SK-MEL-5 (cell line): ENCODE data around the gene ITIH2. TPM values are rescaled to one million over a fixed set of nuclear protein-coding genes. Genes with fewer than 3 reads are reported as not detected.
"Not testable (repeated sequence)": the region's sequence is repeated elsewhere in the genome, so short reads cannot be mapped to it uniquely, and the experiment has no call there.

Source experiments
- DNase-seq: peaks from one replicate; pipeline ENCODE4 v3.0.0-alpha.2; 2016; ENCODE audit warnings: low read depth, low spot score
- in situ Hi-C: cut with HindIII; loops from 2 replicates; pipeline ENCODE4 v1.10.0; 2016; ENCODE audit warnings: low sequenced_read_pairs, high pct_unique_total_duplicates, low pct_unique_long_range_greater_than_20kb
- total RNA-seq: library from RNA; depleted of rRNA; stranded (reverse); fragments of >200 nt; shearing (Covaris generic); gene quantifications from 2 replicates; pipeline ENCODE4 v1.2.3, GENCODE V29; 2014

The ITIH2 gene
- total RNA-seq, 1 experiment from 2014 or later: not detected

DNA sequence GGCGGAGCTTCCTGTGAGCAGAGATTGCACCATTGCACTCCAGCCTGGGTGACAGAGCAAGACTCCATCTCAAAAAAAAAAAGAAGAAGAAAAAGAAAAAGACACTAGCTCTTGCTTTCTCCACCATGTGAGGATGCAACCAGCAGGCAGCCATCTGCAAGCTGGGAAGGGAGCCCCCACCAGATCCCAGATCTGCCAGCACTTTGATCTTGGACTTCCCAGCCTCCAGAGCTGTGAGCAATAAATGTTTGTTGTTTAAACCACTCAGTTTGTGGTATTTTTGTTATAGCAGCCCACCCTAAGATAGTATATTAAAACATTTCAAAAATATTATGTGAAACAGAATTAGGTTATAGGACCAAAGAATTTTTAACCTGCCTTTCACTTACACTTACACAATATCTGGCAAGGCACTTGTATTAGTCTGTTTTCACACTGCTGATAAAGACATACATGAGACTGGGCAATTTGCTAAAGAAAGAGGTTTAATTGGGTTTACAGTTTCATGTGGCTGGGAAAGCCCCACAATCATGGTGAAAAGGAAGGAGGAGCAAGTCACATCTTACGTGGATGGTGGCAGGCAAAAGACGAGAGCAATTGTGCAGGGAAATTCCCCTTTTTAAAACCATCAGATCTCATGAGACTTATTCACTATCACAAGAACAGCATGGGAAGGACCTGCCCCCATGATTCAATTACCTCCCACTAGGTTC, 12.1 kb upstream of the ITIH2 start:
- DNase-seq, in situ Hi-C loops: not testable (repeated sequence)

DNA sequence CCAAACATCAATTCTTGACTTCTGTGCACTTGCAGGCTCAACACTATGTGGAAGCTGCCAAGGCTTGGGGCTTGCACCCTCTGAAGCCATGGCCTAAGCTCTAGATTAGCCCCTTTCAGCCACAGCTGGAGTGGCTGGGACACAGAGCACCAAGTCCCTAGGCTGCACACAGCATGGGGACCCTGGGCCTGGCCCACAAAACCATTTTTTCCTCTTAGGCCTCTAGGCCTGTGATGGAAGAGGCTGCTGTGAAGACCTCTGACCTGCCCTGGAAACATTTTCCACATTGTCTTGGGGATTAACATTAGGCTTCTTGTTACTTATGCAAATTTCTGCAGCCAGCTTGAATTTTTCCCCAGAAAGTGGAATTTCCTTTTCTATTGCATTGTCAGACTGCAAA, 10.7 kb upstream of the ITIH2 start:
- in situ Hi-C loops, DNase-seq: not testable (repeated sequence)

DNA sequence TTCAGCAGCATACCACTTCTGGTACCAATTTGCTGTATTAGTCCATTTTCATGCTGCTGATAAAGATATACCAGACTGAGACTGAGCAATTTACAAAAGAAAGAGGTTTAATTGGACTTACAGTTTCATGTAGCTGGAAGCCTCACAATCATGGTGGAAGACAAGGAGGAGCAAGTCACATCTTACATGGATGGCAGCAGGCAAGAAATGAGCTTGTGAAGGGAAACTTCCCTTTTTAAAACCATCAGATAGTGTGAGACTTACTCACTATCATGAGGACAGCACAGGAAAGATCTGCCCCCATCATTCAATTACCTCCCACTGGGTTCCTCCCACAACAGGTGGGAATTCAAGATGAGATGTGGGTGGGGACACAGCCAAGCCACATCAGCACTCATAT, 9.9 kb upstream of the ITIH2 start:
- DNase-seq, in situ Hi-C loops: not testable (repeated sequence)

- no peak for DNase-seq
- in situ Hi-C loops: no loop called here
Observed at GRCh38 chr10:7696545-7696944, 6.6 kb upstream of the ITIH2 start.

DNA sequence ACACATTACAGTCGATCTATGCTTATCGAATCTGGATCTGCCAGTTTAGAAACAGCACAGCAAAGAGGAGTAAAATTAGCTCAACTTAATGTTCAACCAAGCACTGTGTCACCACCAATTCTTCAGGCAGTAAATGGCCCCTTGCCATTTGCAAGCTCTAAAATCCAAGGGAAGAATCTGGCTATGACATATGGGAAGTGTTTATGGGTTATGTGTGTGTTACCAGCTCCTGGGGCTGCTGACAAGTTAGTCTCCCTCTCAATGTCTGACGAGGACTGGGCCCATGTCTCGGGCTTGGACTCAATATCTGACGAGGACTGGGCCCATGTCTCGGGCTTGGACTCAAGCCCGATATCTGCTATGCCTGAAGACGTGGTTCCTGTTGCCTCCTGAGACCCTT, 5.7 kb upstream of the ITIH2 start:
- in situ Hi-C loops: no loop called here
- DNase-seq: no peak

GRCh38 chr10:7700577-7701125, 2.5 kb upstream of the ITIH2 start:
- no peak for DNase-seq
- in situ Hi-C loops: no loop called here

DNA sequence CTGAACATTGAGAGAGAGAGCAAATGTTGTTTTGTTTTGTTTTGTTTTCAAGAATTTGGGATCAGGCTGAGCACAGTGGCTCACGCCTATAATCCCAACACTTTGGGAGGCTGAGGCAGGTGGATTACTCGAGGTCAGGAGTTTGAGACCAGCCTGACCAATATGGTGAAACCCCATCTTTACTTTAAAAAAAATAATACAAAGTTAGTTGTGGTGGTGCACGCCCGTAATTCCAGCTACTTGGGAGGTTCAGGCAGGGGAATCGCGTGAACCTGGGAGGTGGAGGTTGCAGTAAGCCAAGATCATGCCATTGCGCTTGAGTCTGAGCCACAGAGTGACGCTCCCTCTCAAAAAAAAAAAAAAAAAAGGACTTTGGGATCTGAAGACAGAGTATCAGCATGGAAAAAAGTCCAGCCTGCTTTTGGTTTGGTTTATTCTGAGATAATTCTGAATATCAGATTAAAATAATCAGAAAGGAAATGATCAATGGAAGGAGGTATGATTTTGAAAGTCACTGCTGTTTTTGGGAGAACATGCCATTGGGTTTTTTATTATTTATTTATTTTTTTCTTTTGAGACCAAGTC, 1.9 kb upstream of the ITIH2 start:
- DNase-seq: no peak
- in situ Hi-C loops: no loop called here

DNA sequence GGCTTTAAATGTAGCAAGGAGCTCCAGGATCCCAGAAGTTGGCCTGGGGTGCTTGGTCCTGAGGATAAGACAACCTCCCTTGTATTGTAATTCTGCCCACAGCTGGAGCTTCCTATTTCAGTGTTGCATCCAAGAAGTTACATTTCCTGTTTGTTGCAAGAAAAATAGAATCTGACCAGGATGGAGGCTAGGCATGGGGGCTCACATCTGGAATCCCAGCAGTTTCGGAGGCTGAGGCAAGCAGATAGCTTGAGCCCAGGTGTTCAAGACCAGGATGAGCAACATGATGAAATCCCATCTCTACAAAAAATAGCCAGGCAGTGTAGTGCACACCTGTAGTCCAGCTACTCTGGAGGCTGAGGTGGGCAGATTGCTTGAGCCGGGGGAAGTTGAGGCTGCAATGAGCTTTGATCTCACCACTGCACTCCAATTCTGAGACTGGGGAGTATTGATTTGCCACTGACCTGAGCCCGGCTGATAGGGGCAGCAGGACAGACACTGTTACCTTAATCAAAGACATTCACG, 766 bp upstream of the ITIH2 start:
- in situ Hi-C loops: no loop called here

GRCh38 chr10:7704071-7705016, 1.2 kb downstream of the ITIH2 start:
- in situ Hi-C loops: no loop called here

More for the DNA sequence above, 766 bp upstream of the ITIH2 start:
- no peak for DNase-seq

DNA sequence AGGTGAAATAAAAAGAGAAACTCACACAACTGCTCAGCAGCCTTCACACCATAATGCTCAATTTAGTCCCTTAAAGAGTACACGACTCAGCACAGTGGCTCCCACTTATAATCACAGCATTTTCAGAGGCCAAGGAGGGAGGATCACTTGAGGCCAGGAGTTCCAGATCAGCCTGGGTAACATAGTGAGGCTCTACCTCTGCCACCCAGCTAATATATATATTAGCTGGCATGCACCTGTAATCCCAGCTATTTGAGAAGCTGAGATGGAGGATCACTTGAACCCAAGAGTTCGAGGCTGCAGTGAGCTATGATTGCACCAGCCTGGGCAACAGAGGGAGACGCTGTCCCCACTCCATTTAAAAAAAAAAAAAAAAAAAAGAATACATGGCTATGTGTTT, 2.2 kb downstream of the ITIH2 start:
- in situ Hi-C loops: no loop called here

More at GRCh38 chr10:7704071-7705016, 1.2 kb downstream of the ITIH2 start:
- no peak for DNase-seq

DNA sequence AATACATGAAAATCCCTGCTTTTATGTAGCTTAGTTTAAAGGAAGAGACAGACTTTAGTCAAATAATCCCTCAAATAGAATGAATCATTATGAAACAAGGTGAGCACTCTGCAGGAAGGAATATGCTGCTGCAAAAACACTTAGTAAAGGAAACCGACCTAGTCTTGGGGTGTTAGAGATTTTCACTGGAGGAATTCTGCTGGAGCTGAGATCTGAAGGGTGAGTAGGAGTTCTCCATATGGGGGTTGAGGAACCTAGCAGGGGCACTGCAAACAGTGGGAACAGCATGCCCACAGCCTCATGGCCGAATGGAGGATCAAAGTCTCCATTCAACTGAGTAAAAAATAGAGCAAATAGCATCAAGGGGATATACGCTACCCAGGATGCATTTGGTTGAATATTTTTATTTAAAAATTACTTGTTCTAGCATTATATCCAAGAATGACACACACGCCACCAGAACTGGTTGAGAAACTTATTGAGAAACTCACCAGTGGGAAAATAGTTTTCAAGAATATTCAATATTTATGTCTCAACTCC, 3.5 kb downstream of the ITIH2 start:
- in situ Hi-C loops: no loop called here
- no peak for DNase-seq

More for the DNA sequence above, 2.2 kb downstream of the ITIH2 start:
- DNase-seq: no peak

DNA sequence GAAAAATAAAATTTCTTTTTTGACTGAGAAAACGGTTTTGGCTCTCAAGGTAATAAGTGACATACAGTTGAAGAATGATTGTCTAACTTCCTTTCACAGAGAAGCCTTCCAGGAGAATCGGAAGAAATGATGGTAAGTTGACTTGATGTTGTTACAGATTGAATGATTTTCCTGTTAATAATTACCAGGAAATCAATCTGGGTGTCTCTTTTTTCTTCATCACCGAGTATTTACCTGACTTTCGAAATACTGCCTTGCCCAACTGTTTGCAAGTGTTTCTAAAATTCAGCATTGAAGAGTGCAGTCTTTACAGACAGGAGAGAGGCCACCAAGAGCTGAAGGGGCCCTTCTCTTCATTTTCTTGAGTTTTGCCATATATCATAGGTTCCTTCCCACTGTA, 4.0 kb downstream of the ITIH2 start:
- in situ Hi-C loops: no loop called here
- DNase-seq: no peak

DNA sequence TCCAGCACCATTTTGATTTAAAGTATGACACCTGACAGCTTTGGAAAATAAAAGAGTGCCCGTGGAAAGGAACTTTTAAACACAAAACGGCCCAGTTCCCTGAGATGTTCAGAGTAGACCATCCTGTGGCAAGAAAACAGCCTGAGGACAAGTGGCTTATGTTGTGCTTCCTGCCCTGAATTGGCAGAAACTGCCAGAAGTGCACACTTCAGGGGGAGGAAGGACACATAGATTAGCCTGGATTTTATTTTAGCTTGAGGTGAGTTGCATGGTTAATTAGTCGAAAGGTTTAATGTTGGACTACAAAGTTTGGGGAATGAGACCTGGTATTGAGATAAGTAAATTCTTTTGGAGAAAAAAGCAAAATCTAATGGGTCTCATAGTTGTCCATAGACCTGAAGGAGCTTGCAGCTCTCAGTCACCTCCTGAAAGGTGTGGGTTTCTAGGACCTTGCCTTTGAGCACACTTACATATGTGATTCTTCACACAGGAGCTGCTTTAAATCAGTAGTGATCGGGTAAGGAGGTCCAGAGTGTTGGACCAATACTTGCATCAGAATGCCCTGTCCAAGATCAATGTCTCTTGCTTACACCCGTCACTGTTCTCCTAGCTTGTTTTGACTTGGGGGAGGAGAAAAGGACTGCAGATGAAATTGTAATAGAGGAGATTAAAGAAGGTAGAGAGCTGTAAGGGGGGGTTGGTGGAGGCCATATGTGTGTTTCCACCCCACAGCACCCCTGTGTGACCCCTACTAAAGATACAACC, 4.9 kb downstream of the ITIH2 start:
- in situ Hi-C loops: no loop called here
- no peak for DNase-seq

DNA sequence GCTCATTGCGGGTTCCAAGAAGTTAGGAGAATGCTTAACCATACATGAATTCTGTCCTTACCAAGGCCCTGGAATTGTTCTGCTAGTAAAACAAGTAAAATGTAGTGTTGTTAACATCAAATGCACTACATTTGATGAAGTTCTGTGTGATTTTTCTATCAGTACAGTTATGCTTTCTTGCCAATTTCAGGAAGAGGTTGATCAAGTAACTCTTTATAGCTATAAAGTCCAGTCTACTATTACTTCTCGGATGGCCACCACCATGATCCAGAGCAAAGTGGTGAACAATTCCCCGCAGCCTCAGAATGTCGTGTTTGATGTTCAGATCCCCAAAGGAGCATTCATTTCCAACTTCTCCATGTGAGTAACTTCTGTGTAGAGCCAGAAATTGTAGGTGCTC, 5.7 kb downstream of the ITIH2 start:
- DNase-seq: no peak
- in situ Hi-C loops: no loop called here

- no peak for DNase-seq
- in situ Hi-C loops: no loop called here
Observed at GRCh38 chr10:7710446-7710845, 7.3 kb downstream of the ITIH2 start.

- in situ Hi-C loops, DNase-seq: not testable (repeated sequence)
Observed at GRCh38 chr10:7711075-7711474, 8.0 kb downstream of the ITIH2 start.

DNA sequence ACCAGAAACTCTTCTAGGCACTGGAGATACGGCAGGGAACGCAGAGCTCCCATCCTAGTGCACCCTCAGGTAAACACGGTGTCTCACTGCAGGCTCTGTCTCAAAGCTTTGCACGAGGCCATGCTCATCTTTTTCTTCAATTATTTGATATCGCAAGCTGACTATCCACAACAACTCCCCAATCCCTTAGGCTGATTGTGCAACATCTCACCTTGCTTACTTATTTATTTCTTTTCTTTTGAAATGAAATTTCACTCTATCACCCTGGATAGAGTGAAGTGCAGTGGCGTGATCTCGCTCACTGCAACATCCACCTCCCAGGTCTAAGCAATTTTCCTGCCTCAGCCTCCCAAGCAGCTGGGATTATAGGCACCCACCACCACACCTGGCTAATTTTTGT, 12.4 kb downstream of the ITIH2 start:
- no peak for DNase-seq
- in situ Hi-C loops: no loop called here
